SK-N-SH (cell line): ENCODE results near the gene LARGE1.

Experiments
- CTCF ChIP-seq: fragments of 200-600 bp; sonication (generic); IDR thresholded peaks from 2 replicates; pipeline ENCODE4 v1.6.1; 2017; ENCODE audit warnings: antibody characterized with exemption, mild to moderate bottlenecking, moderate library complexity
- EP300 ChIP-seq, 2 experiments: IDR thresholded peaks; 2 replicates each; pipeline versions ENCODE4 v1.4.0 to v1.6.1; 2012; ENCODE audit warnings: borderline replicate concordance in 1 of 2, low read depth in 1 of 2, low read length in 1 of 2
- FOXM1 ChIP-seq: IDR thresholded peaks from 2 replicates; pipeline ENCODE4 v1.4.0; 2012; ENCODE audit warnings: low read depth, mild to moderate bottlenecking
- USF1 ChIP-seq: IDR thresholded peaks from 2 replicates; pipeline ENCODE4 v1.4.0; 2012; ENCODE audit warnings: low read depth, borderline replicate concordance

GRCh38 chr22:33520904-33521780 is 399.1 kb downstream of the LARGE1 start:
- TF ChIP-seq USF1 (no peak), CTCF (no peak), EP300 (IDR thresholded peaks at IDR 0.05; ENCODE audit: borderline replicate concordance in 1 of 2, low read depth in 1 of 2, low read length in 1 of 2) (no peak), FOXM1 (no peak)
